GM19438 (cell line): ENCODE data around the gene CD300LG.
"Not testable (repeated sequence)": the region's sequence is repeated elsewhere in the genome, so short reads cannot be mapped to it uniquely, and the experiment has no call there.

Experiments used
- ATAC-seq: cut with Tn5 transposase; IDR thresholded peaks from one replicate; pipeline ENCODE4 v1.9.1; 2021; ENCODE audit warnings: low read depth; ENCODE audit not compliant: unreplicated experiment

The CD300LG gene

DNA sequence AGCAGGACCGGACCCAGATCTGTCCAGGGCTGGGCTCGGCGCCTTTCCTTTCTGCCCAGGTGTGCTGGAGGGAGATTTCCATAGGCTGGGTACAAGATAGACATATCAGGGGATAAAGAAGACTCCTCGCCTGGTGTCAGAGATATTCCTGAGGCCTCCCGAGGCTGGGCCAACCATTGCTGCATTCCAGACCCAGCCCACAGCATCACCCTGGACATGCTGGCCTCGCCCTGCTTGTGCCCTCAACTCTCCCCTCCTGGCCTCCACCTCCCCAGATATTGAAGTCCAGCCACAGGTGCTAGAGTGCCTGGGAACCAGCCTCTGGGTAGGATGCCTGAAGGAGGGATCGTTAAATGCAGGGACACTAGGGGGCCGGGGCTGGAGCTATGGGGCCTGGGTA lies 2.1 kb downstream of the CD300LG start:
- no peak for ATAC-seq

DNA sequence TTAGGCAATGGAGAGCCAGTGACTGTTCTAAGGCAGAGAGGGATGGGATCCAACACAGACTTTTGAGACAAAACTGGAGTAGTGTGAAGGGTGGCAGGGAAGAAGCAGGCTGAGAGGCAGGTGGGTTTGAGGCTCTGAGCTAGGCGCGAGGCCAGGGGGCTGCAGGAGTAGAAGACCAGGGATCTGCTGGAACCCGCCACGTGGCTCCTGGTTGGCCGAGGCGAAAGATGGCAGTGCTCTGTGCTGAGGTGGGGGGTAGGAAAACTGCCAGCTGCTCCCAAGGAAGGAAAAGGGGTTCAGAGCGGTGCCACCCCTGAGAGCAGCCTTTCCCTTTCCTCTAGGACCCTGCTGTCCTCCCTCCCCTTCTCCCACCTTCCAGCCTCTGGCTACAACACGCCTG lies 5.6 kb downstream of the CD300LG start:
- no peak for ATAC-seq

DNA sequence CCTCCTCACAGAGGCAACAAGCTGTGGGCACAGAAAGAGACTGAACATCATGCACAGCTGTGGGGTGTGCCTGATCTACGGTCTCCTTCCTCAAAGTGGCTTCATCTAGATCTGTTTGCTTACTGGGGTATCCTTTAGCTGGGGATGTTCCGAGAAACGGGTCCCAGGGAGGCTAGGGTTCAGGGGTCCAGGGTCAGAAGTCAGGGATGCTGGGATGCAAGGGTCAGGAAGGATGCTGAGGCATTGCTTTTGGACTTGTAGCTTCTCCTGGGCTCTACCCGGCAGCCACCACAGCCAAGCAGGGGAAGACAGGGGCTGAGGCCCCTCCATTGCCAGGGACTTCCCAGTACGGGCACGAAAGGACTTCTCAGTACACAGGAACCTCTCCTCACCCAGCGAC lies 6.6 kb downstream of the CD300LG start:
- no peak for ATAC-seq

DNA sequence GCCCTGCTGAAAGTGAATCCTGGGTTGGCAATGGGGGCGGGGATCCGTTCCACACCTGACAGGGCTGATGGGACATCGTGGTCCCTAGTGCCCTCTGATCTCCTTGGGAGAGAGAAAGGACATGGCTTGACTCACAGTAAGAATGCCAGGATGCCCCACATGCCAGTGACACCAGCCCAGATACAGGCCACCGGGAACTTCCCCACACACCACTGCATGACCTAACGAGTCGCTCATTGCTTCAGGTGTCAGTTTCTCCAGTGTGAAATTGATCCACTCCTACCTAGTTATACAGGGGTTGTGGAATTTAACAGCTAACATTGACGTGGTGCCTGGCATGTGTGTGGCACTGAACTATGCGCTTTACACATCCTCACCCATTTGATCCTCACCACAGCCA lies 7.5 kb downstream of the CD300LG start:
- no peak for ATAC-seq

DNA sequence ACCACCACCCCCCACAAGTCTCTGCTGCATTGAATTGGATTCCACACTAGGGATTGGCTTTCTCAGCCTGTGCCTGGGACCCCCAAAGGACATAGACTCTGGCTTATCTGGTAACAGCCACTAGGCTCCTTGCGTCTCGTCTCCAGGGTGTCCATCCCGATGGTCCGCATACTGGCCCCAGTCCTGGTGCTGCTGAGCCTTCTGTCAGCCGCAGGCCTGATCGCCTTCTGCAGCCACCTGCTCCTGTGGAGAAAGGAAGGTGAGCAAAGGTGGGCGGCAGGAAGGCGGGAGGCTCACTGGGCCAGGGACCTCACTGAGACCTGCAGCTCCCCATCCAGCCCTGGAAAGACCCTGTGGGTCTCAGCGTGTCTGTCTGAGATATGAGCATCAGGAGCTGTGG lies 8.1 kb downstream of the CD300LG start:
- ATAC-seq = no peak

DNA sequence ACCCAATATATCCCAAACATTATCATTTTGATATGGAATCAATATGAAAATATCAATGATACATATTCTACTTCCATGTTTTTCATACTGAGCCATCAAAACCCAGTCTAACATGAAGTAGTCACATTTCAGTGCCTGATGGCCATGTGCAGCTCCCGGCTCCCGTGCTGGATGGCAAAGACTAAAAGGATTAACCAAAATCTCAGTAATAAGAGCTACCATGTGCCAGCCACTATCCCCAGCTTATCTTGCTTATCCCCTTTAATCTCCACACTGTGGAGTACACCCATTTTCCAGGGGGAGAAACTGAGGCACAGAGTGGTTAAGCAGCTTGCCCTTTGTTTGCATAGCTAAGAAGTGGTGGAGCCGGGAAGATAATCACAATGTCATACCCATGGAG lies 9.2 kb downstream of the CD300LG start:
- ATAC-seq = no peak

DNA sequence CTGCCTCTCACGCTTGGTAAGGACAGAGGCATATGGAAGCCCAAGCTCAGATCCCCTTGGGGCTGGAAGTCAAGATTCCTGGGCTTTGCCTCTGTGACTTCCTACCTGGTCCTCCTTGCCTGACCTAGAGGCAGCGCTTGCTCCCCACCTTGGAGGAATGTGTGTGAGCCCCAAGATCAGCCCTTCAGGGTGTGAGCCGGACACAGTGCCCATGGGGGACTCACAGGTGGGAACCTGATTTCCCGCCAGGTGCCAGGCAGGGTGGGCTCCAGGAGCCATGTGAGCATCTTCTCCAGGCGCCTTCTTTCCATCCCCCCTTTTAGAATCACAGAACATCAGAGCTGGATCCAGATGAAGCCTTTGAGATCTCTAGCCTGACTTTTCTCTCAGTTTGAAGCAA lies 10.2 kb downstream of the CD300LG start:
- ATAC-seq = no peak

DNA sequence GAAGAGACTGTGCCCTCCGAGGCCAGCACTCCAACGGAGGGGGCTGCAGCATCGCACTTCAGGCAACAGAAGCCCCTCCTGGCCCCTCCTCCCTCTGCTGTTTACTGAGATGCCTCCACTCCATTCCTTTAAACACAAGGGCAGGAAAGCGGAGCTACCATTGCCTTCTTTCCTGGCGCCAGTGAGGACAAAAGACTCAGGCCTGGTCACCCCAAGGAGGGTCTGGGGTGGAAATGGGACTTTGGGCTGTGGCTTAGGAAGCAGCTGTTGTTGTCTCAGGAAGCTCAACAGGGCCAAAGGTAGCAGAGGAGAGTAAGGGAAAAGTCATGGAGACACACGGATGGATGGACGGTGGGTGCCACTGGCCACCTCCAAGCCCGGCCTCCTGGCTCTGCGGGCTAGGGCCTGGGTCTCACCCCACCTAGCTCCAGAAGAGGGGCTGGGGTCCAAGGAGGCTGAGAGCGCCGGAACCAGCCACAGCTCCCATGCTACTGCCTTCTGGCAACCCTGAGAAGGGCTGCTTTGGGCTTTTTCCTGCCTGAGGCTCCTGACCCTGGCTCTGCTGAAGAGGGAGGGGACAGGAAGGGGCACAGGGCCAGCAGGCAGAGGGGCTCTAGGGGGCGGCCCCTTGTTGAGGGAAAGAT lies 11.1 kb downstream of the CD300LG start:
- no peak for ATAC-seq

DNA sequence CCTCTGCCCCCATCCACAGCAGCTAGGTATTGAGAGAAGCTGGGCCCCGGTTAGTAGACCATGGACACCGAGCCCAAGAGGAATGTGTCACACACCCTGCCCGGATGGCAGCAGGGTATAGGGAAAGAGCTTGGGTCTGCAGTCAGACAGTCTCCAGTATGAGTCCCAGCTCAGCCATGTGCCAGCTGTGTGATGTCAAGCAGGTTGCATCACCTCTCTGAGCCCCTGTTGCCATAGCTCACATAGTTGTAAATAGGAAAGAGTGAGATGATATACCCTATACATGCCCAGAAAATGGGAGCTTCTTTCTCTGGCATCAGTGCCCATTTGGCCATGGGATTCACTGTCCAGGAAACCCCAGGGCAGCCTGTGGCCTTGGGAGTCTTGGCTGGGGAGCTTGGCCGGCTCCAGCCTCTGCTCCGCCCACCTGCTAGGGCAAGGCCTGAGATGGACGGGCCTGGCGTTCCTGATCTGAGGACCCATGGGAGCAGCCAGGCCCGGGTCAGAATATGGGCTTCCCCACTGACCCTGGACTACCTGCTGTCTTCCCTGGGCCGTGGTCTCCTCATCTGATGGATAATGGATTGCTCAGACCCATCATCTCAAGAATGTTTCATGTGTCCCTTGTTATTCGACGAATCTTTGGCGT lies 13.2 kb downstream of the CD300LG start:
- ATAC-seq = no peak

DNA sequence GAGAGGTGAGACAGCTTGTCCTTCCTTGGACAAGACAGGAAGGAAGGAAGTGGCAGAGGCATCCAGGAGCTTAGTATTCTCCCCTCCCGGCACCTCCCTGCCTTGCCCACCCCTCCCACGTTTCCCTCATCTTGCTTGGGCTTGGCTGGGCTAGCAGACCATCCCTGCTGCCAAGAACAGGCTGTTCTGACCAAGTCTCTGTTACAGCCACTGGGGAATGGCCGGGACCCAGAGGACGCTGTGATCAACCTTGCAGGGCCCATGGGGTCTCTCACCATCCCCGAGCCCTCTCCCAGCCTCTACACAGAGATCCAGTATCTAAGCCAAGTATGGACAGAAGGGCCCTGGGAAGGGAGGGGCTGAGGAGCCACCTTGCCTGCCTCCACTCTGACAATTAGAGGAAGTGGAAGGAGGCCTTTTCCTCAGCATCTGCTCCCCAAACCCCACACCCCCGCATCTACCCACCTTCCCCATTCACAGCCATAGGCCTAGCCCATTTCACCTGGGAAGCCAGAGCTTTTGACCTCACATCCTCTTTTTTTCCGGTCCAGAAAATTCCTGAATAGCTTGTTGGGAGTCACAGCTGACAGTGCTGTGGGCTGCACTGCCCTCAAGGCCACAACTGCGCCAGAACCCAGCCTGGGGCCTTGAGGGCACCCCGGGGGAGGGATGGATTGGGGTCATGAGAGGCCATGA lies 14.1 kb downstream of the CD300LG start:
- ATAC-seq = no peak

DNA sequence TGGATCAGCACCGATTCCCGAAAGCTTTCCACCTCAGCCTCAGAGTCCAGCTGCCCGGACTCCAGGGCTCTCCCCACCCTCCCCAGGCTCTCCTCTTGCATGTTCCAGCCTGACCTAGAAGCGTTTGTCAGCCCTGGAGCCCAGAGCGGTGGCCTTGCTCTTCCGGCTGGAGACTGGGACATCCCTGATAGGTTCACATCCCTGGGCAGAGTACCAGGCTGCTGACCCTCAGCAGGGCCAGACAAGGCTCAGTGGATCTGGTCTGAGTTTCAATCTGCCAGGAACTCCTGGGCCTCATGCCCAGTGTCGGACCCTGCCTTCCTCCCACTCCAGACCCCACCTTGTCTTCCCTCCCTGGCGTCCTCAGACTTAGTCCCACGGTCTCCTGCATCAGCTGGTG lies 15.0 kb downstream of the CD300LG start:
- ATAC-seq = no peak

DNA sequence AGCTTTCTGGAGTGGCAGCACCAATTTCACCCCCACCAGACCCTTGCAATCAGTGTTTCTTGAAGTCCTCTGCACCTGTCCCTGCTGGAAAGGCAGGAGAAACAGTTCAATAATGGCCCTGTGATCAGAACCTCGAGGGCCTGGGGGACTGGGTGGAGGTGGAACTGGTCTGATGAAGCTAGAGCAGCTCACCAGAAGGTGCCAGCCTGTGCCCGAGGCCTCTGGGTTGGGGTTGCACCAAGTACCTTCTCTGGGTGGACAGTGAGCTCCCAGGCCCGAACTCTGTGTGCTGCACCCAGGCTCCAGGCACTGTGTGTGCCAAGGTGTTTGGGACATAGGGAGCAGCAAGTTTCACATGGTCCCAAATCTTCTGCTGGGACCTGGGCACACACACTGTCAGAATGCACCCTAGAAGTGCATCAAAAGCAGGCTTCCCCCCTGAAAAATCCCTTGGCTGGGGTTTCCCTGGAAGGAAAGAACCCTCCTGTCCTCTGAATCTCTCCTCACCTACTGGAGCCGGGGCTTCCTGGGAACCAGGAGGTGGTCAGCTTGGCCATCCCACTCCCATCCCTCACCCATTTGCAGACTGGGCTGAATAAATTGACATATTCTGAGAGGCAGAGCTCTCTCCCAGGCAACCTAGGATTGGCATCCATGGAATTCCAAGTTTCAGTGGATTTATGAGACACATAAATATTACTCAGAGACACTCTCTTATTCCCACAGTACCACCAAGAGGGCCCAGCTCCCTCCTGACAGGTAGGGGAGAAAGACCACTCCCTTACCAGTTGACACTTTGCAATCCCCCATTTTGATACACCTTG lies 17.4 kb downstream of the CD300LG start:
- no peak for ATAC-seq

DNA sequence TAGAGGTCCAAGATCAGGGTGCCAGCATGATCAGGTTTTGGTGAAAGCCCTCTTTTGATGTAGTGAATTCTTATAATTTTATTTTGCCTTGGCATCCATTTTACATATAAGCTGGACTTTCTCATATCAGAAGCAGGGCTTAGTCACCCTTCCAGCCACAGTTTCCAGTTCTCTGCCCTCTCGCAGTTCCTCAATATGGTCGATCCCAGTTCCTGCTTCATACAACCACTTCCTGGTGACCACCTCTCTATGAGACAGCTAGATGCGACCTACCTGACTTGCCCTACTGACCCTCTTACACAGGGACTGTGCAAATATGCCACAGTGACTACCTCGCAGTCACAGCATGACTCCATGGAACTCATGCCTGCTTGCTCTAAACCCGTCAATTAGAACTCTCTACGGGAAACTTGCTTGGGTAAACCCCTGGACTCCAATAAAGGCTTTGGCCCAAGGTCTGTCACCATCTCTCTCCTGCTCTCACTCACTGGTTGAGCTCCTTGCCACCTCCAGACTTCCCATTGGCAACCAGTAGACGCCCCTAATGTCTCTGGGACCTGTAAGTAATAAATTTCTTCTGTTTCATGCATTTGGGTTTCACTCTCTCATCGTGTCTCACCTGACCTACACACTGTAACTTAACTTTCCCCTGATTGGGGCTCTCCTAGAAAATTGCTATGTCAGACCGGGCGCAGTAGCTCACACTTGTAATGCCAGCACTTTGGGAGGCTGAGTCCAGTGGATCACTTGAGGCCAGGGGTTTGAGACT lies 21.4 kb downstream of the CD300LG start:
- no peak for ATAC-seq

DNA sequence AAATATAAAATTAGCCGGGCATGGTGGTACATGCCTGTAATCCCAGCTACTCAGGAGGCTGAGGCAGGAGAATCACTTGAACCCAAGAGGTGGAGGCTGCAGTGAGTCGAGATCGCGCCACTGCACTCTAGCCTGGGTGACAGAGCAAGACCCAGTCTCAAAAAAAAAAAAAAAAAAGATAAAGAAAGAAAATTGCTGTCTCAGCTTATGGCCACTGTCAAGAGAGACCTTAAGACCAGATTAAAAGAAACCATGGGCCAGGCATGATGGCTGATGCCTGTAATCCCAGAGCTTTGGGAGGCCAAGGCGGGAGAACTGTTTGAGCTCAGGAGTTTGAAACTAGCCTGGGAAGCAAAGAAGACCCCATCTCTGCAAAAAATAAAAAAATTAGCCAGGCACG lies 22.1 kb downstream of the CD300LG start:
- not testable (repeated sequence) for ATAC-seq

DNA sequence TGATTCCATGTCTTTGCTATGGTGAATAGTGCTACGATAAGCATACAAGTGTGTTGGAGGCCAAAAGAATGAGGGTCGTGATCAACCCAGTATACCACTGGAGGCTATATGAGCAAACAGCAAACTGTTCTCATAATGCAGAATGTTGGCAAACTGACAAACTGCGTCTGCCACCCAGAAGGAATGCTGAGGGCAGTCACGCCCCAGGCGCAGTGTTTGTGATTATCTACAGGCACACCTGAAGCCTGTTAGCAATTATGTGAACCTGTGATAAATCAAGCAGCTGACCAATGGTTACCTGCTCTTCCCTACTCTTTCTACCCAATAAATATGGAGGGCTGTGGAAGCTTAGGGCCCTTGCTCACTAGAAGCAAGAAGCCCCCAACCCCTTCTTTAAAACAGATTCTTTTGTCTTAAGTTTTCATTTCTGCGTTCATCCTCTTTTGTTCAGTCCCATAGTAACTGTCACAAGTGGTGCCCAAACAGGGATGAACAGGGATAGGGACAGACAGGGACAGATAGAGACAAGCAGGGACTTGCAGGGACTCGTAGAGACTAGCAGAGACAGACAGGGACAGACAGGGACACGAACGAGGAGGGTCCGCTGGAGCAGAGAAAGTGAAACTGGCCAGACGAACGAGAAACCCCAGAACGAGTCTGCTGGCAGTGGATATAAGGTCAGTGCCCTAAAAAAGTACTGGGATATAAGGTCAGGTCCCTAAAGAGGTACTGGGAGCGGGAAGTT lies 25.1 kb downstream of the CD300LG start:
- no peak for ATAC-seq

DNA sequence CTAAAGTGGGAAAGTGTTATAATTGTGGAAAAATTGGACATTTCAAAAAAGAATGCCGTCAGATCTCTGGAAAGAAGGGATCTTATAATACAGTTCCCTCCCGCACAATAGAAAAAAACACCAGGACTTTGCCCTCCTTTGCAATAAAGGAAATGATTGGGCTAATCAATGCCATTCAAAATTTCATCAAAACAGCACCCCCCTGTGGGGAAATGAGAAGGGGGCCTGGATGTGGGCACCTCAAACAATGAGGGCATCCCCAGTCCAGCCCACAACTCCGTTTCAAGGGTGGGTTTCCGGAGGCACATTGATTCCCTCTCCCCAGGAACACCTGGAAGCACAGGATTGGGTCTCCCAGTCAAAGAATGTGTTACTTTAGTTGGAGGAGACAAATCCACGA lies 26.1 kb downstream of the CD300LG start:
- no peak for ATAC-seq

DNA sequence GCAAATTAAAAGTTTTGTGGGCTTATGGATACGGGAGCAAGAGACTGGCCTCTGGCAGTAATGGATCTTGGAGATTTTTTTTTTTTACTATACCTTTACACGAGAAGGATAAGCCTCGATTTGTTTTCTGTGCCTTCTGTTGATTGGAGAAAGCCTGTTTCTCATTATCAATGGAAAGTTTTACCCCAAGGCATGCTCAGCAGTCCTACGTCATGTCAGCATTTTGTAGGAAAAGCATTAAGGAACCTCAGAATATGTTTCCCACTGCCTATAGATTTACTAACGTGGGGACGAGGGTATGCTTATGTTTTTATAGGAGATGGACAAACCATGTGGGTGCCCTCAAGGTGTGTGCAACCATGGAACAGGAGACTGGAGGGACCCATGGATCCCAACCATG lies 26.8 kb downstream of the CD300LG start:
- ATAC-seq = no peak

DNA sequence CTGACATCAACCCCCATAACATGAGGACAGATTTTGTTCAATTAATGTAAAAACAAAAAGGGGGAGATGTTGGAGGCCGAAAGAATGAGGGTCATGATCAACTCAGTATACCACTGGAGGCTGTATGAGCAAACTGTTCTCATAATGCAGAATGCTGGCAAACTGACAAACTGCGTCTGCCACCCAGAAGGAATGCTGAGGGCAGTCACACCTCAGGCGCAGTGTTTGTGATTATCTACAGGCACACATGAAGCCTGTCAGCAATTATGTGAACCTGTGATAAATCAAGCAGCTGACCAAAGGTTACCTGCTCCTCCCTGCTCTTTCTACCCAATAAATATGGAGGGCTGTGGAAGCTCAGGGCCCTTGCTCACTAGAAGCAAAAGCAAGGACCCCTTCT lies 27.3 kb downstream of the CD300LG start:
- ATAC-seq = no peak

DNA sequence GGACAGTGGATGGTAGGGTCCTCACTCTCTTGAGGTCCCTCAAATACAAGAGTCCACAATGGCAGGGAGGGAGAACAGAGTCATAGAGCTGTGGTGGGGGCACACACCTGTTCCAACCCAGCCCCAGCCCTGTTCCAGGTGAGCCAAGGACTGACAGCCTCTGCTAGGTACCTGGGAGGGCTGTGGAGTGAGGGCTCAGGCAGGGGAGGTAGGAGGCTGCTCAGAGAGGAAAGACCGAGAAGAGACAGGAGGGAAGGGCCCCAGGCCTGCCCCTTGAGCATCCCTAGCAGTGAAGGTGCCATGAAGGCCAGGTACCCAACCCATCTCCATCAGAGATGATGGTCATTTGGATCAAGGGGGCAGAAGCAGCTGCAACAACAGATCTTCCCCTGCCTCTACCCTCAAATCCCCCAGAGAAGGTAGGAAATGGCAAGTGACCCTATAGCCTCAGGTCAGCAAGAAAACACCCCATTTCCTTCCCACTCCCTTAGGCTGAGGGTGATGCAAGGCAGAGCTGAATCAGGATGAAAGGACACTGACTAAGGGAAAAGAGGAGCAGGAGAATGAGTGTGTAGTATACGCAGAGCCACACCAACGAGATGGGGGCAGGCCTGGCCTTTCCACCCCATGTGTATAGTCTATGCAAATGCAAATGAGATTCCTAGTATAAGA lies 28.6 kb downstream of the CD300LG start:
- no peak for ATAC-seq
